SK-N-SH treated with all-trans-retinoic acid at 6 μM for 48 hours (cell line): ENCODE data around the gene CTNND2.

Experiments
- ATAC-seq: fragments of 200-7000 bp; cut with Tn5 transposase; 3 replicates; pipeline ENCODE4 v1.9.1; 2020; ENCODE audit warnings: mild to moderate bottlenecking, moderate library complexity
- ARNTL ChIP-seq: fragments of 450-650 bp; formaldehyde crosslinking; IDR thresholded peaks from 2 replicates; pipeline ENCODE4 v1.5.0; 2020; ENCODE audit warnings: low read depth, mild to moderate bottlenecking, moderate library complexity, borderline replicate concordance
- CSDC2 ChIP-seq: fragments of 250-450 bp; sonication (Bioruptor Pico); IDR thresholded peaks from 2 replicates; pipeline ENCODE4 v1.5.0; 2020; ENCODE audit warnings: mild to moderate bottlenecking, moderate library complexity
- ESRRG ChIP-seq: fragments of 250-450 bp; sonication (Bioruptor Pico); IDR thresholded peaks from 2 replicates; pipeline ENCODE4 v1.6.1; 2021; ENCODE audit warnings: mild to moderate bottlenecking
- GLIS3 ChIP-seq: fragments of 250-450 bp; sonication (Bioruptor Pico); IDR thresholded peaks from 2 replicates; pipeline ENCODE4 v1.5.0; 2020; ENCODE audit warnings: mild to moderate bottlenecking, moderate library complexity
- ISL1 ChIP-seq: fragments of 250-450 bp; sonication (Bioruptor Pico); IDR thresholded peaks from 2 replicates; pipeline ENCODE4 v2.1.2; 2022; ENCODE audit warnings: mild to moderate bottlenecking, moderate library complexity
- OSR1 ChIP-seq: fragments of 250-450 bp; sonication (Bioruptor Pico); IDR thresholded peaks from 2 replicates; pipeline ENCODE4 v1.8.0; 2022; ENCODE audit warnings: moderate library complexity, mild to moderate bottlenecking, inconsistent platforms
- PPARA ChIP-seq: fragments of 250-450 bp; sonication (Bioruptor Pico); IDR thresholded peaks from 2 replicates; pipeline ENCODE4 v1.5.0; 2020; ENCODE audit warnings: mild to moderate bottlenecking, borderline replicate concordance
- RARB ChIP-seq: fragments of 250-450 bp; sonication (Bioruptor Pico); IDR thresholded peaks from 2 replicates; pipeline ENCODE4 v1.8.0; 2021; ENCODE audit warnings: mild to moderate bottlenecking, moderate library complexity
- SNAI2 ChIP-seq: fragments of 250-450 bp; sonication (Bioruptor Pico); IDR thresholded peaks from 2 replicates; pipeline ENCODE4 v1.5.0; 2020; ENCODE audit warnings: mild to moderate bottlenecking, moderate library complexity
- TCF4 ChIP-seq: fragments of 250-450 bp; sonication (Bioruptor Pico); IDR thresholded peaks from 2 replicates; pipeline ENCODE4 v1.8.0; 2021; ENCODE audit warnings: mild to moderate bottlenecking, moderate library complexity, borderline replicate concordance
- TOX ChIP-seq: fragments of 250-450 bp; sonication (Bioruptor Pico); IDR thresholded peaks from 2 replicates; pipeline ENCODE4 v1.8.0; 2021; ENCODE audit warnings: mild to moderate bottlenecking, moderate library complexity, borderline replicate concordance
- ZC3H10 ChIP-seq: fragments of 250-450 bp; sonication (Bioruptor Pico); IDR thresholded peaks from 2 replicates; pipeline ENCODE4 v1.5.1; 2021; ENCODE audit warnings: mild to moderate bottlenecking, moderate library complexity
- ZFP3 ChIP-seq: fragments of 250-450 bp; sonication (Bioruptor Pico); IDR thresholded peaks from 2 replicates; pipeline ENCODE4 v1.5.0; 2020; ENCODE audit warnings: mild to moderate bottlenecking, moderate library complexity
- ZFP30 ChIP-seq: fragments of 450-650 bp; formaldehyde crosslinking; IDR thresholded peaks from 2 replicates; pipeline ENCODE4 v1.5.0; 2022; ENCODE audit warnings: mild to moderate bottlenecking, moderate library complexity
- ZNF565 ChIP-seq: fragments of 450-650 bp; formaldehyde crosslinking; conservative IDR thresholded peaks from 2 replicates; pipeline ENCODE4 v1.5.0; 2020; ENCODE audit warnings: low read depth, mild to moderate bottlenecking, moderate library complexity
- ZNF8 ChIP-seq: fragments of 450-650 bp; formaldehyde crosslinking; IDR thresholded peaks from 2 replicates; pipeline ENCODE4 v1.5.0; 2020; ENCODE audit warnings: mild to moderate bottlenecking, moderate library complexity
- TF ChIP-seq, protein P1 (sequence below): fragments of 250-450 bp; sonication (Bioruptor Pico); IDR thresholded peaks from 2 replicates; pipeline ENCODE4 v1.8.0; 2020; ENCODE audit warnings: mild to moderate bottlenecking, moderate library complexity, borderline replicate concordance
- TF ChIP-seq, protein P2 (sequence below): fragments of 250-450 bp; sonication (Bioruptor Pico); IDR thresholded peaks from 2 replicates; pipeline ENCODE4 v1.5.1; 2020; ENCODE audit warnings: low read depth, mild to moderate bottlenecking, moderate library complexity
- TF ChIP-seq, protein P3 (sequence below): fragments of 250-450 bp; sonication (Bioruptor Pico); IDR thresholded peaks from 2 replicates; pipeline ENCODE4 v1.5.0; 2020; ENCODE audit warnings: mild to moderate bottlenecking, moderate library complexity
- TF ChIP-seq, protein P4 (sequence below): fragments of 250-450 bp; sonication (Bioruptor Pico); IDR thresholded peaks from 2 replicates; pipeline ENCODE4 v1.8.0; 2021; ENCODE audit warnings: low read depth, mild to moderate bottlenecking, moderate library complexity, borderline replicate concordance
- TF ChIP-seq, protein P5 (sequence below): fragments of 250-450 bp; sonication (Bioruptor Pico); IDR thresholded peaks from 2 replicates; pipeline ENCODE4 v1.5.1; 2021; ENCODE audit warnings: mild to moderate bottlenecking, moderate library complexity

Gene CTNND2

DNA sequence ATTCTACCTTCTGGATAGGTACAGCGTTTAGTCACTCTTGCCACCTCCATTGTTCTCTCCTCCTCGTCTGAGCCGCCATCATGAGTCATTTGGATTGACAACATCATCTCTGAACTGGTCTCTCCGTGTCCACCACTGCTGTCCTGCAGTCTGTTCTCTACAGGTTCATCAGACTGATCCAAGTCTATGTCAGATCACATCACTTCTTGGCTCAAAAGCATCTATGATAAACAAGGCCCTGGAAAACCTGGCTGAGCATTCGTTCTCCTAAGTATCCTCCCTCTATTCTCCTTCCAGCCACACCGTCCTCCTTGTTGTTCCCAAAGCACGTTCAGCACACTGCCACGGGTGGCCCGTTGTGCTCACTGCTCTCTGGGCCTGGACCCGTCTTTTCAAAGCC lies 50.5 kb downstream of the CTNND2 start (continued):
- TF ChIP-seq, protein P1, sequence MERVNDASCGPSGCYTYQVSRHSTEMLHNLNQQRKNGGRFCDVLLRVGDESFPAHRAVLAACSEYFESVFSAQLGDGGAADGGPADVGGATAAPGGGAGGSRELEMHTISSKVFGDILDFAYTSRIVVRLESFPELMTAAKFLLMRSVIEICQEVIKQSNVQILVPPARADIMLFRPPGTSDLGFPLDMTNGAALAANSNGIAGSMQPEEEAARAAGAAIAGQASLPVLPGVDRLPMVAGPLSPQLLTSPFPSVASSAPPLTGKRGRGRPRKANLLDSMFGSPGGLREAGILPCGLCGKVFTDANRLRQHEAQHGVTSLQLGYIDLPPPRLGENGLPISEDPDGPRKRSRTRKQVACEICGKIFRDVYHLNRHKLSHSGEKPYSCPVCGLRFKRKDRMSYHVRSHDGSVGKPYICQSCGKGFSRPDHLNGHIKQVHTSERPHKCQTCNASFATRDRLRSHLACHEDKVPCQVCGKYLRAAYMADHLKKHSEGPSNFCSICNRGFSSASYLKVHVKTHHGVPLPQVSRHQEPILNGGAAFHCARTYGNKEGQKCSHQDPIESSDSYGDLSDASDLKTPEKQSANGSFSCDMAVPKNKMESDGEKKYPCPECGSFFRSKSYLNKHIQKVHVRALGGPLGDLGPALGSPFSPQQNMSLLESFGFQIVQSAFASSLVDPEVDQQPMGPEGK = no peak
- TF ChIP-seq CSDC2 (no peak), TOX (CRISPR knock-in tag) (no peak), OSR1 (CRISPR knock-in tag) (no peak), SNAI2 (CRISPR knock-in tag) (no peak), ESRRG (no peak)

DNA sequence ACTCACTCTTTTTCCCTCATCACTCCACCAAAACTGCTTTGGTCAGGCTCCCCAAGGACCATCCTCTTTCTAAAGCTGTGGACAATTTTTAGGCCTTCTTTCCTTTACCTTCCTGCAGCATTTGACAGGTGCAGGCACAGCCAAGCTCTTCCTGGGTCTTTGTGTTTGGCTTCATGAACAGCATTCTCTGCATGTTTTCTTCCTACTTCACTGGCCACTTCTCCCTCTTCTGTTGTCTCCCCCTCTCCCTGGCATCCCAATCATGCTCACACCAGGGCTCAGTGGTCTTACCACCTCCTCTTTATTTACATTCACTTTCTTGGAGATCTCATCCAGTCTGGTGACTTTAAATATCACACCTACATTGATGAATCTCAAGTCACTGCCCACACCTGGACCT lies 51.1 kb downstream of the CTNND2 start:
- no peak for ATAC-seq
- no peak for TF ChIP-seq GLIS3
- TF ChIP-seq ESRRG = no peak
- no peak for TF ChIP-seq ZFP30 (CRISPR knock-in tag)
- TF ChIP-seq TOX (CRISPR knock-in tag) = no peak

DNA sequence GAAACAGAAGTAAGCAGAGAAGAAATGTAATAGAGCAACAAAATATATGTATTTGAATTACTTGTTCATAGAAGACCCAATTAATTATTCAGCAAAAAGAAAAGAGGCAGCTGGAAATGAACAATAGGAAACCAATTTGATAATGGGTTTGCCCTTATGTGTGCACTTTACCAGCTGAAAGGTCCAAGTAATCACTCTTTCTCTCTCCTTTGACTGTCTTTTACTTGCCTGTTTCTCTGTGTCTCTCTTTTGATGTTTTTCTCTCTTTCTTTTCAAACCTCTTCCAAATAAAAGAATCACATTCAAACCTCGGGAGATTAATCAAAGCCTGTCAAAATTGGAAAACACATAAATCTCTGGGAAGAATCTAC lies 51.5 kb downstream of the CTNND2 start:
- TF ChIP-seq, protein P2, sequence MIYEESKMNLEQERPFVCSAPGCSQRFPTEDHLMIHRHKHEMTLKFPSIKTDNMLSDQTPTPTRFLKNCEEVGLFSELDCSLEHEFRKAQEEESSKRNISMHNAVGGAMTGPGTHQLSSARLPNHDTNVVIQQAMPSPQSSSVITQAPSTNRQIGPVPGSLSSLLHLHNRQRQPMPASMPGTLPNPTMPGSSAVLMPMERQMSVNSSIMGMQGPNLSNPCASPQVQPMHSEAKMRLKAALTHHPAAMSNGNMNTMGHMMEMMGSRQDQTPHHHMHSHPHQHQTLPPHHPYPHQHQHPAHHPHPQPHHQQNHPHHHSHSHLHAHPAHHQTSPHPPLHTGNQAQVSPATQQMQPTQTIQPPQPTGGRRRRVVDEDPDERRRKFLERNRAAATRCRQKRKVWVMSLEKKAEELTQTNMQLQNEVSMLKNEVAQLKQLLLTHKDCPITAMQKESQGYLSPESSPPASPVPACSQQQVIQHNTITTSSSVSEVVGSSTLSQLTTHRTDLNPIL = no peak
- TF ChIP-seq ZNF565 (no peak), ZNF8 (CRISPR knock-in tag) (no peak), SNAI2 (CRISPR knock-in tag) (no peak), ZFP3 (no peak), TOX (CRISPR knock-in tag) (no peak), RARB (CRISPR knock-in tag) (no peak), ZC3H10 (CRISPR knock-in tag) (no peak), PPARA (CRISPR knock-in tag) (no peak), ESRRG (no peak), TCF4 (CRISPR knock-in tag) (no peak), ISL1 (CRISPR knock-in tag) (no peak), ARNTL (CRISPR knock-in tag) (no peak), OSR1 (CRISPR knock-in tag) (no peak)
- TF ChIP-seq, protein P3, sequence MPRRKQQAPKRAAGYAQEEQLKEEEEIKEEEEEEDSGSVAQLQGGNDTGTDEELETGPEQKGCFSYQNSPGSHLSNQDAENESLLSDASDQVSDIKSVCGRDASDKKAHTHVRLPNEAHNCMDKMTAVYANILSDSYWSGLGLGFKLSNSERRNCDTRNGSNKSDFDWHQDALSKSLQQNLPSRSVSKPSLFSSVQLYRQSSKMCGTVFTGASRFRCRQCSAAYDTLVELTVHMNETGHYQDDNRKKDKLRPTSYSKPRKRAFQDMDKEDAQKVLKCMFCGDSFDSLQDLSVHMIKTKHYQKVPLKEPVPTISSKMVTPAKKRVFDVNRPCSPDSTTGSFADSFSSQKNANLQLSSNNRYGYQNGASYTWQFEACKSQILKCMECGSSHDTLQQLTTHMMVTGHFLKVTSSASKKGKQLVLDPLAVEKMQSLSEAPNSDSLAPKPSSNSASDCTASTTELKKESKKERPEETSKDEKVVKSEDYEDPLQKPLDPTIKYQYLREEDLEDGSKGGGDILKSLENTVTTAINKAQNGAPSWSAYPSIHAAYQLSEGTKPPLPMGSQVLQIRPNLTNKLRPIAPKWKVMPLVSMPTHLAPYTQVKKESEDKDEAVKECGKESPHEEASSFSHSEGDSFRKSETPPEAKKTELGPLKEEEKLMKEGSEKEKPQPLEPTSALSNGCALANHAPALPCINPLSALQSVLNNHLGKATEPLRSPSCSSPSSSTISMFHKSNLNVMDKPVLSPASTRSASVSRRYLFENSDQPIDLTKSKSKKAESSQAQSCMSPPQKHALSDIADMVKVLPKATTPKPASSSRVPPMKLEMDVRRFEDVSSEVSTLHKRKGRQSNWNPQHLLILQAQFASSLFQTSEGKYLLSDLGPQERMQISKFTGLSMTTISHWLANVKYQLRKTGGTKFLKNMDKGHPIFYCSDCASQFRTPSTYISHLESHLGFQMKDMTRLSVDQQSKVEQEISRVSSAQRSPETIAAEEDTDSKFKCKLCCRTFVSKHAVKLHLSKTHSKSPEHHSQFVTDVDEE (CRISPR knock-in tag) = no peak
- TF ChIP-seq, protein P1 = no peak
- TF ChIP-seq, protein P4, sequence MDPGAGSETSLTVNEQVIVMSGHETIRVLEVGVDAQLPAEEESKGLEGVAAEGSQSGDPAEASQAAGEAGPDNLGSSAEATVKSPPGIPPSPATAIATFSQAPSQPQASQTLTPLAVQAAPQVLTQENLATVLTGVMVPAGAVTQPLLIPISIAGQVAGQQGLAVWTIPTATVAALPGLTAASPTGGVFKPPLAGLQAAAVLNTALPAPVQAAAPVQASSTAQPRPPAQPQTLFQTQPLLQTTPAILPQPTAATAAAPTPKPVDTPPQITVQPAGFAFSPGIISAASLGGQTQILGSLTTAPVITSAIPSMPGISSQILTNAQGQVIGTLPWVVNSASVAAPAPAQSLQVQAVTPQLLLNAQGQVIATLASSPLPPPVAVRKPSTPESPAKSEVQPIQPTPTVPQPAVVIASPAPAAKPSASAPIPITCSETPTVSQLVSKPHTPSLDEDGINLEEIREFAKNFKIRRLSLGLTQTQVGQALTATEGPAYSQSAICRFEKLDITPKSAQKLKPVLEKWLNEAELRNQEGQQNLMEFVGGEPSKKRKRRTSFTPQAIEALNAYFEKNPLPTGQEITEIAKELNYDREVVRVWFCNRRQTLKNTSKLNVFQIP (CRISPR knock-in tag) = no peak
- TF ChIP-seq, protein P5, sequence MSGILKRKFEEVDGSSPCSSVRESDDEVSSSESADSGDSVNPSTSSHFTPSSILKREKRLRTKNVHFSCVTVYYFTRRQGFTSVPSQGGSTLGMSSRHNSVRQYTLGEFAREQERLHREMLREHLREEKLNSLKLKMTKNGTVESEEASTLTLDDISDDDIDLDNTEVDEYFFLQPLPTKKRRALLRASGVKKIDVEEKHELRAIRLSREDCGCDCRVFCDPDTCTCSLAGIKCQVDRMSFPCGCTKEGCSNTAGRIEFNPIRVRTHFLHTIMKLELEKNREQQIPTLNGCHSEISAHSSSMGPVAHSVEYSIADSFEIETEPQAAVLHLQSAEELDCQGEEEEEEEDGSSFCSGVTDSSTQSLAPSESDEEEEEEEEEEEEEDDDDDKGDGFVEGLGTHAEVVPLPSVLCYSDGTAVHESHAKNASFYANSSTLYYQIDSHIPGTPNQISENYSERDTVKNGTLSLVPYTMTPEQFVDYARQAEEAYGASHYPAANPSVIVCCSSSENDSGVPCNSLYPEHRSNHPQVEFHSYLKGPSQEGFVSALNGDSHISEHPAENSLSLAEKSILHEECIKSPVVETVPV (CRISPR knock-in tag) = no peak
- no peak for ATAC-seq
